IPS DF 6.9 (cell line): Measurements from ENCODE around the gene FAP.
A peak's percentile ranks its signal among the peaks of the same experiment; 100 is the strongest.

Experiments
- DNase-seq: peaks from one replicate; pipeline ENCODE4 v3.0.0-alpha.2; 2013; ENCODE audit warnings: low read depth, low spot score
- H3K27ac ChIP-seq: one replicate; pipeline ENCODE4 v1.5.1; 2013; ENCODE audit warnings: low read length, control low read depth
- H3K27me3 ChIP-seq: 2 replicates; pipeline ENCODE4 v1.6.1; 2013; ENCODE audit warnings: mild to moderate bottlenecking, low read length; ENCODE audit not compliant: control insufficient read depth, insufficient read depth
- H3K36me3 ChIP-seq: 2 replicates; pipeline ENCODE4 v1.6.1; 2013; ENCODE audit warnings: low read length; ENCODE audit not compliant: control insufficient read depth, insufficient read depth
- H3K4me1 ChIP-seq: 2 replicates; pipeline ENCODE4 v1.6.1; 2013; ENCODE audit warnings: low read length; ENCODE audit not compliant: control insufficient read depth, insufficient read depth
- H3K4me3 ChIP-seq: 2 replicates; pipeline ENCODE4 v1.5.1; 2013; ENCODE audit warnings: mild to moderate bottlenecking, low read length
- H3K9me3 ChIP-seq: 2 replicates; pipeline ENCODE4 v1.6.1; 2013; ENCODE audit warnings: low read length, inconsistent platforms; ENCODE audit not compliant: control insufficient read depth, insufficient read depth
- WGBS: extraction: QIAGEN DNeasy Blood & Tissue Kit; methylation state at CpG from one replicate; pipeline ENCODE4 v1.1.7; 2013; ENCODE audit warnings: mixed read lengths, missing lambda C conversion rate; ENCODE audit not compliant: insufficient read length, insufficient coverage; 5-methylcytosine and 5-hydroxymethylcytosine counted together

Gene FAP

DNA sequence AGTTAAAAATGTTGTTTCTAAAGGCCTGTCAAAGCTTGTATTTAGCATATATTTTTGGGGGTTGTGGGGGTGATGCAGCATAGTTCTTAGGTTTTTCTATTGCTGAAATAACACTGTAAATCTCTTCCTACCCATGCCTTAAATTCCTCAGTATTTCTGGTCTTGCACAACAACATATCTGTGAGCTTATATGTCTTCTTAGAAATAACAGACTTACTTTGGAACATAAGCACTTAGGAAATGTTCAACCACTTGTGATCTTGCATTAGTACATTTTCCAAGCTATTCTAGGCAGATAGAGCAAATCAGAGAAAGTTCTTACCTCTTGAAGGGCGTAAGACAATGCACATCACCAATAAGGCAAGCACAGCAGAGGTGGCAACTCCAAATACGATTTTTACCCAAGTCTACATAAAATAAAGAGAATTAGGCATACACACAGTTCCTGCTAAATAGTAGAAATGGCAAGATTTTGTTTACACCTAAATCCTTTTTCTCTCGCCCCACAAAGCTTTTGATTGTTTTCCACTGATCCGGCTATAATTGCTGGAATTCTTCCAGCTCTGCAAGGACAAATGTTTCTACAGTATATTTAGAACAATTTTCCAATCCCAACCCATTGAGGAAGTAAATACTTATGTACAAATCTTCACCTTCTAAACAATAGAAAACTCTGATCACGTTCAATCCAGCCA, 512 bp downstream of the FAP start:
- Histone ChIP-seq H3K9me3 (no peaks in the 10 kb centered on the region), H3K4me1 (no peaks in the 10 kb centered on the region), H3K27me3 (no peaks in the 10 kb centered on the region), H3K27ac (no peak overlapping the region), H3K4me3 (no peak overlapping the region), H3K36me3 (no peaks in the 10 kb centered on the region)
- no CpG with 5 or more reads among the region's 5 CpGs for WGBS
- no peak for DNase-seq

- no peak overlapping the region for H3K4me3 ChIP-seq
- no peak for DNase-seq
- H3K36me3 ChIP-seq = no peaks in the 10 kb centered on the region
- no peaks in the 10 kb centered on the region for H3K27me3 ChIP-seq
- no peaks in the 10 kb centered on the region for H3K4me1 ChIP-seq
- no peaks in the 10 kb centered on the region for H3K9me3 ChIP-seq
- H3K27ac ChIP-seq = no peak overlapping the region
- WGBS = no CpG with 5 or more reads among the region's 1 CpG
Observed at GRCh38 chr2:162241571-162241970, 1.7 kb downstream of the FAP start.

- WGBS = no CpG with 5 or more reads among the region's 38 CpGs
- H3K36me3 ChIP-seq = no peaks in the 10 kb centered on the region
- H3K27ac ChIP-seq = no peak overlapping the region
- H3K4me3 ChIP-seq = no peak overlapping the region
- no peaks in the 10 kb centered on the region for H3K27me3 ChIP-seq
- no peak for DNase-seq
- H3K9me3 ChIP-seq = no peaks in the 10 kb centered on the region
- H3K4me1 ChIP-seq = no peaks in the 10 kb centered on the region
Observed at GRCh38 chr2:162234620-162235462, 8.4 kb downstream of the FAP start.

DNA sequence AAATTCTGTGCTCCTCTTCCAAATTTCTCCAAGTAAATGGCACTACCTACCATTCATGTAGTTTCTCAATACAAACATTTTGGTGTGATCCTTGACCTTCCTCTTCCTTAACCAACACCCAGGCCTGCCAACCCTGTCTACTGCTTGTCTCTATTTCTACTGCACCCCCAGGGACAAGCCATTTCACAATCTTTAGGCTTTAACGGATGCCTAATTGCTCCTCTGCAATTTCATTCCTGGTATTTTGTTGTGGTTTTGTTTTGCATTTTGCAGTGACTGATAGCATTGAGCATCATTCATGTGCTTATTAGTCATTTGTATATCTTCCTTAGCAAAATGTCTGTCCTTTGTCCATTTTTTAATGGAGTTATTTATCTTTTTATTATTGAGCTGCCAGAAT, 10.0 kb downstream of the FAP start:
- Histone ChIP-seq H3K36me3 (no peaks in the 10 kb centered on the region), H3K27me3 (no peaks in the 10 kb centered on the region), H3K9me3 (no peaks in the 10 kb centered on the region), H3K4me1 (no peaks in the 10 kb centered on the region), H3K27ac (no peak overlapping the region), H3K4me3 (no peak overlapping the region)
- WGBS = no CpG with 5 or more reads among the region's 1 CpG
- DNase-seq = no peak

DNA sequence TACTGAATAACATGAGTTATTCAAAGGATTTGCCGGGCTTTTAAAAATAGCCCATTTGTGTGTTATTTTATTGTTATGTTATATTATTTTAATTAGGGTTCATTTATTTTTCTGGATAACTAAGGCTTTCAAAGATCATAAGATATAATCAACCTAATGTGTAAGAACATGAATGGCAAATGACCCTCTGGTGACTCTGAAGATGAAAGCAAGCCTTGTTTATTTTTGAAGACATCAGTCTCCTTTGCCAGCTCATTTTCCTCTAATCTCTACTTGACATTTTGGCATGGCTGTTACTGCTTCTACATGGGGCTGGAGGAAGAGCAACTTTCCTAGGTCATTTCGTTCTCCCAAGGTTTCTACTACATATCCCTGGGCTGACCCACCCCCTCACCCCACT, 10.6 kb downstream of the FAP start:
- Histone ChIP-seq H3K27me3 (no peaks in the 10 kb centered on the region), H3K4me1 (no peaks in the 10 kb centered on the region), H3K9me3 (no peaks in the 10 kb centered on the region), H3K27ac (no peak overlapping the region), H3K36me3 (no peaks in the 10 kb centered on the region), H3K4me3 (no peak overlapping the region)
- DNase-seq = no peak
- WGBS = no CpG with 5 or more reads among the region's 2 CpGs

- WGBS = no CpG with 5 or more reads among the region's 2 CpGs
- Histone ChIP-seq H3K27ac (no peak overlapping the region), H3K4me3 (no peak overlapping the region), H3K27me3 (no peaks in the 10 kb centered on the region), H3K36me3 (no peaks in the 10 kb centered on the region), H3K9me3 (no peaks in the 10 kb centered on the region), H3K4me1 (no peaks in the 10 kb centered on the region)
- DNase-seq = no peak
Observed at GRCh38 chr2:162232027-162232426, 11.2 kb downstream of the FAP start.

- no peak overlapping the region for H3K4me3 ChIP-seq
- WGBS = no CpG with 5 or more reads among the region's 1 CpG
- H3K36me3 ChIP-seq = no peaks in the 10 kb centered on the region
- H3K9me3 ChIP-seq = no peaks in the 10 kb centered on the region
- no peaks in the 10 kb centered on the region for H3K27me3 ChIP-seq
- H3K4me1 ChIP-seq = no peaks in the 10 kb centered on the region
- H3K27ac ChIP-seq = no peak overlapping the region
- no peak for DNase-seq
Observed at GRCh38 chr2:162230761-162231160, 12.5 kb downstream of the FAP start.

DNA sequence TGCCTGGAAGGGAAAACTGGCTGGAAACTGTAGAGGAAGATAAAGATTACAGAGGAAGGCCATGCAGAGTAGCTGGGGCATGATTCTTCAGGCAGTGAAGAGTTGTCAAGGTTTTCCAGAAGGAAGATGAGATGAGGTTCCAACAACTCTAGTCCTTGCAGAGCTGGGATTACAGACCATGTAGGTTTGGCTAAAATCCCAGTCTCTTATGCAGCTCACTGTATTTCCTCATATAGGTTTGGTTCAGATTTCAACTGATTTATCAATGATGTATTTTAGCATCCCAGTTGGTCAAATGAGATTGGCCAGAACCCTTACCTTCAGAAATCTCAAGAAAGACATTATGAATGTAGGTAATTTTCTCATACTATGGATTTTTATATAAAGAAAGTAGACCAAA, 16.4 kb downstream of the FAP start:
- H3K4me3 ChIP-seq = no peak overlapping the region
- H3K27me3 ChIP-seq = no peaks in the 10 kb centered on the region
- H3K27ac ChIP-seq = no peak overlapping the region
- no peak for DNase-seq
- H3K4me1 ChIP-seq = no peaks in the 10 kb centered on the region; the same call in 1 of the 2 replicates
- H3K9me3 ChIP-seq = no peaks in the 10 kb centered on the region
- no peaks in the 10 kb centered on the region for H3K36me3 ChIP-seq

DNA sequence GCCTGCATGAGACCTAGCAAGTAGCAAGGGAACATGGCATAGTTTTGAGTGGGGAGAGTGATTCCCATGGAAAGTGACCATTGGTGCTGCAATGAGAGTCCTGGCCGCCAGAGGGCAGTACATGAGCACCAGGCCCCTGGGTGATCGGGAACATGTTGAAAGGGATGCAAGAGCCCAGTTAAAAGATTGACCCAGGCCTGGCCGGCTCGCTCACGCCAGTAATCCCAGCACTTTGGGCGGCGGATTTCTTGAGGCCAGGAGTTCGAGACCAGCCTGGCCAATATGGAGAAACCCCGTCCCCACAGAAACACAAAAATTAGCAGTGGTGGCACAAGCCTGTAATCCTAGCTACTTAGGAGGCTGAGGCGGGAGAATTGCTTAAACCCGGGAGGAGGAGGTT, 22.2 kb downstream of the FAP start:
- WGBS = no CpG with 5 or more reads among the region's 11 CpGs
- H3K27ac ChIP-seq = no peak overlapping the region
- H3K9me3 ChIP-seq = no peaks in the 10 kb centered on the region
- no peaks in the 10 kb centered on the region for H3K27me3 ChIP-seq
- H3K4me1 ChIP-seq = no peaks in the 10 kb centered on the region; the same call in 1 of the 2 replicates
- DNase-seq = peak; percentile 60
- H3K36me3 ChIP-seq = no peaks in the 10 kb centered on the region
- no peak overlapping the region for H3K4me3 ChIP-seq

DNA sequence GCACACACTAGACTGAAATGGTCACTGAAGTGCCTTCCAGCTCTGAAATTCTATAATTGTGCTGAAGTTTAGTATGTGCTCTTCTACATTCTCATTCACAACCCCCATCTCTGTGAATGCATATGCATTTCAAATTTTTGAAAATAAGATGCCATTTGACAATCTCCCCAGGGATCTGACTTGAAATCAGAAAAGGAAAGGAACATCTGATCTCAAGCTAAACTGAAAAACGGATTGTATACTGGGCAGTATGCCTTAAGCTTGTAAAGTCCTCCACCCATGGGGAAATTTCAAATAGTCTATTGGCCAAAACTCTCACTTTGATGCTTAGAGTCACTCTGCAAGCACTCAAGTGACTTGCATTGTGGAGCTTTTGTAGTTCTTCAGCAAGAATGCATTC, 22.9 kb downstream of the FAP start:
- Histone ChIP-seq H3K4me1 (no peaks in the 10 kb centered on the region; the same call in 1 of the 2 replicates), H3K36me3 (no peaks in the 10 kb centered on the region)
- no CpG with 5 or more reads among the region's 1 CpG for WGBS

DNA sequence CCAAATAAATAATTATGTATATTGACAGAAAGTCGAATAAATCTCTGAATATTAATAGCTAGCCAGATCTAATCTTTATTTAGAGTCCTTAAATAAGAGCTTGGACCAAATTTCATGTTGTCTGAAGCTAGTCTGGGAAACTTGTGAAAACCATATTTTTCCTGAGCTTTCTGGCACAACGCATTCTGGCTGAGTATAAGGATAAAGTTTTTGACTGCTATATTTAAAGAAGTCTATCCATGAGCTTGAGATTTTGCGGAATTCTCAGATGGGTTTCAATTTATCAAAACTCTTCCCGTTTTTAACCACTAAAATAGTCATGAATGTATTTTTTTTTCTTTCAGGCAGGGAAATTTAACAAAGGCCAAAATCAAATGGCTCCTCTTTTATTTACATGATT, 23.8 kb downstream of the FAP start:
- H3K4me3 ChIP-seq = no peak overlapping the region
- H3K27me3 ChIP-seq = no peaks in the 10 kb centered on the region
- no peak overlapping the region for H3K27ac ChIP-seq
- DNase-seq = no peak
- H3K9me3 ChIP-seq = no peaks in the 10 kb centered on the region
- no peaks in the 10 kb centered on the region for H3K4me1 ChIP-seq
- WGBS = no CpG with 5 or more reads among the region's 4 CpGs
- H3K36me3 ChIP-seq = no peaks in the 10 kb centered on the region

More for the DNA sequence above, 22.9 kb downstream of the FAP start:
- DNase-seq = no peak
- no peak overlapping the region for H3K4me3 ChIP-seq
- H3K9me3 ChIP-seq = no peaks in the 10 kb centered on the region
- no peak overlapping the region for H3K27ac ChIP-seq
- H3K27me3 ChIP-seq = no peaks in the 10 kb centered on the region
